Psoas muscle (tissue), 8 donors: ENCODE measurements around the gene SYNDIG1. TPM values are rescaled to one million over a fixed set of nuclear protein-coding genes. Genes with fewer than 3 reads are reported as not detected.

Experiments
- ATAC-seq, 4 donors: fragments of 200-7000 bp; cut with Tn5 transposase; one replicate each; pipeline ENCODE4 v1.9.1; 2020; ENCODE audit warnings: moderate library complexity in 3 of 4, mild to moderate bottlenecking in 2 of 4
- DNase-seq, 2 donors: peaks; one replicate each; pipeline ENCODE4 v3.0.0-alpha.2; 2020
- H3K27ac ChIP-seq: fragments of 200-600 bp; one replicate; pipeline ENCODE4 v1.8.0; 2022
- H3K27me3 ChIP-seq, 3 donors: fragments of 200-600 bp in 1 of 3; one replicate each; pipeline versions ENCODE4 v1.6.1 to v1.8.0; 2013 to 2022; ENCODE audit warnings: low read length in 2 of 3, mild to moderate bottlenecking in 2 of 3, moderate library complexity in 1 of 3; ENCODE audit not compliant: insufficient read depth in 3 of 3
- H3K36me3 ChIP-seq, 2 donors: fragments of 200-600 bp in 1 of 2; one replicate each; pipeline versions ENCODE4 v1.6.1 to v1.8.0; 2013 to 2022; ENCODE audit warnings: low read depth in 1 of 2, mild to moderate bottlenecking in 1 of 2, moderate library complexity in 1 of 2; ENCODE audit not compliant: insufficient read depth in 1 of 2
- H3K4me1 ChIP-seq: fragments of 200-600 bp; one replicate; pipeline ENCODE4 v1.8.0; 2022
- H3K4me3 ChIP-seq: fragments of 200-600 bp; one replicate; pipeline ENCODE4 v1.8.0; 2022; ENCODE audit warnings: mild to moderate bottlenecking
- H3K9me3 ChIP-seq: fragments of 200-600 bp; one replicate; pipeline ENCODE4 v1.8.0; 2022
- CTCF ChIP-seq: fragments of 200-600 bp; IDR thresholded peaks from one replicate; pipeline ENCODE4 v1.8.0; 2022; ENCODE audit warnings: antibody characterized with exemption
- WGBS, 3 donors: extraction: QIAGEN DNeasy Blood & Tissue Kit; methylation state at CpG; one replicate each; pipeline versions ENCODE4 v1.1.6 to v1.1.7; 2013; 5-methylcytosine and 5-hydroxymethylcytosine counted together
- intact Hi-C, 2 donors: fragments of 100-400 bp; cut with DNase I; formaldehyde crosslinking; loops; one replicate each; pipeline versions ENCODE4 v1.11.0 to v1.14.2; 2022
- polyA plus RNA-seq, 3 donors: library from polyadenylated mRNA; stranded (reverse); fragments of 200-250 nt; gene quantifications; one replicate each; pipeline ENCODE4 v1.2.3, GENCODE V29; 2013
- total RNA-seq, 4 donors: library from RNA; stranded (reverse); fragmentation: NEBNext Ultra II Directional in 2 of 4; extraction: Animal tissue kit (Norgen Biotek cat#: 25700) in 2 of 4; gene quantifications; one replicate each; pipeline versions ENCODE4 v1.2.1 to v1.2.4, GENCODE V29; 2021 to 2023
- donor health status: healthy with polysubstance abuse.
- donor health status: DM: no; HTN: no; CAD: no; lungs with moderate emphysema.
- donor health status: Bipolar disorder and iron deficiency.
- donor health status: healthy.
- donor health status: DM: yes; HTN: yes; CAD: no.
- donor health status: DM: no; HTN: no; CAD: no.
- donor health status: DM: no; HTN: no; CAD: no.
- donor health status: DM: yes; HTN: yes; CAD: no.

Gene SYNDIG1
- total and polyA plus RNA-seq, 7 donors = 0.03 to 0.10 TPM; not detected in 5

- no peak for TF ChIP-seq CTCF
- Histone ChIP-seq H3K27me3 (peaks cover 0 to 1% (median 0%) of the 10 kb centered on the region in 3 donors), H3K4me3 (no peak overlapping the region), H3K4me1 (no peaks in the 10 kb centered on the region), H3K36me3 (no peaks in the 10 kb centered on the region), H3K27ac (no peak overlapping the region), H3K9me3 (no peaks in the 10 kb centered on the region)
- ATAC-seq (no peak), DNase-seq (no peak)
- intact Hi-C loops = no loop called here
- 86 to 89% (median 87%) methylated on average over 19 of the region's 19 CpGs for WGBS, 3 donors
Measured at GRCh38 chr20:24616258-24617079, 147.0 kb downstream of the SYNDIG1 start.

- no peak for TF ChIP-seq CTCF
- H3K4me1 ChIP-seq = no peaks in the 10 kb centered on the region
- no peak overlapping the region for H3K27ac ChIP-seq
- ATAC-seq (no peak), DNase-seq (no peak)
- H3K9me3 ChIP-seq = no peaks in the 10 kb centered on the region
- peaks cover 0 to 1% (median 0%) of the 10 kb centered on the region in 3 donors for H3K27me3 ChIP-seq
- H3K36me3 ChIP-seq = no peaks in the 10 kb centered on the region
- H3K4me3 ChIP-seq = no peak overlapping the region
- intact Hi-C loops = no loop called here
- 84 to 92% (median 88%) methylated on average over 13 of the region's 13 CpGs for WGBS, 3 donors
Measured at GRCh38 chr20:24617080-24617432, 147.6 kb downstream of the SYNDIG1 start.

GRCh38 chr20:24617757-24618450, 148.5 kb downstream of the SYNDIG1 start:
- DNase-seq = no peak
- 74 to 77% (median 75%) methylated on average over 13 to 21 of the region's 21 CpGs for WGBS, 3 donors
- Histone ChIP-seq H3K9me3 (no peaks in the 10 kb centered on the region), H3K27ac (no peak overlapping the region), H3K27me3 (peaks cover 0 to 1% (median 0%) of the 10 kb centered on the region in 3 donors), H3K36me3 (no peaks in the 10 kb centered on the region), H3K4me1 (no peaks in the 10 kb centered on the region), H3K4me3 (no peak overlapping the region)
- TF ChIP-seq CTCF = no peak
- ATAC-seq = no peak
- intact Hi-C loops = no loop called here

DNA sequence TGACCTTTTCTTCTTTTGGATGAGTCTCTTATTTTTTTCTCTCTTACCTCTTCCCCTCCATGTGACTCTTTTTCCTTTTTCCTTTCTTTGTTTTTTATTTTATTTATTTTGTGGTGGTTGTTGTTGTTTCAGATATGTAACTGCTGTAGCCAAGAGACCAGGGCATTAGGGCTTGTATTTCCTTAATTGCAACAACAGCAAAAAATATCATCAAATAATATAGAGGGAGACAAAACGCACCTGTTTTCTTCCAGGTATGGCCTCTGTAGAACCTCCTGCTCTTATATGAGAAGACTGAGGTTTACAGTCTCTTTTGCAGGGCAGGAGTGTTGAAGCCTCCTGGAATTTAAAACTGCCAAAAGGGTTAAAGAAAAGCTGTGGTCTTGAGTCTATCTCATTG, 149.3 kb downstream of the SYNDIG1 start:
- no peaks in the 10 kb centered on the region for H3K9me3 ChIP-seq
- H3K27ac ChIP-seq = no peak overlapping the region
- intact Hi-C loops = no loop called here
- no peak for ATAC-seq
- TF ChIP-seq CTCF = no peak
- H3K36me3 ChIP-seq = no peaks in the 10 kb centered on the region
- H3K4me3 ChIP-seq = no peak overlapping the region
- no peaks in the 10 kb centered on the region for H3K4me1 ChIP-seq
- 91 to 98% (median 97%) methylated on average over 1 of the region's 1 CpG for WGBS, 3 donors
- no peaks in the 10 kb centered on the region for H3K27me3 ChIP-seq
- DNase-seq = no peak
